ENCODE data around the gene LAMC1. TPM values are rescaled to one million over a fixed set of nuclear protein-coding genes. Genes with fewer than 3 reads are reported as not detected.

LAMC1 gene
- 84.0 to 143 TPM (median 107 TPM) in 5 replicates for total RNA-seq (2022; extraction: Qiagen RNA extraction)

GRCh38 chr1:183023146-183023600 is at the start of gene LAMC1:
TSS of gene LAMC1 (plus strand) at chr1:183023420. CDS start at chr1:183023717, 297 bp downstream.

GRCh38 chr1:183185941-183186490 is 162.8 kb downstream of the LAMC1 start, which contains the start of gene LAMC2:
TSS of gene LAMC2 (plus strand) at chr1:183186264. CDS start at chr1:183186353, 89 bp downstream.

Other genes with a start within 250 kb of the LAMC1 start
- gene NPL, start 233.6 kb upstream of the LAMC1 start, total RNA-seq (2022; extraction: Qiagen RNA extraction): 0.57 to 1.2 TPM (median 0.83 TPM) in 5 replicates
- 149 to 206 TPM (median 156 TPM) in 5 replicates for gene DHX9, start 184.1 kb upstream of the LAMC1 start, total RNA-seq (2022; extraction: Qiagen RNA extraction)
- not detected in 5 replicates for gene SHCBP1L, start 70.3 kb upstream of the LAMC1 start, total RNA-seq (2022; extraction: Qiagen RNA extraction)
- 17.5 to 25.9 TPM (median 19.8 TPM) in 5 replicates for gene LAMC2, start 162.8 kb downstream of the LAMC1 start, total RNA-seq (2022; extraction: Qiagen RNA extraction)

Data from A549 treated with Hydrocortisone at 1 μM for 4 hours (cell line).